Mesenchymal stem cell (in vitro differentiated cells and primary cell): ENCODE measurements around the gene VWCE.
A peak's percentile ranks its signal among the peaks of the same experiment; 100 is the strongest.

ENCODE experiments used
- DNase-seq: peaks from one replicate; pipeline ENCODE4 v3.0.0-alpha.2; 2013
- H2AFZ ChIP-seq: one replicate; pipeline ENCODE4 v1.6.1; 2013; ENCODE audit warnings: low read depth, mild to moderate bottlenecking, control low read depth, inconsistent platforms, low read length, moderate library complexity
- H2AK5ac ChIP-seq: 2 replicates; pipeline ENCODE4 v1.6.1; 2013; ENCODE audit warnings: low read length, moderate library complexity, mild to moderate bottlenecking, inconsistent platforms; ENCODE audit not compliant: severe bottlenecking
- H2BK120ac ChIP-seq: one replicate; pipeline ENCODE4 v1.6.1; 2013; ENCODE audit warnings: low read depth, mild to moderate bottlenecking, inconsistent platforms, low read length, moderate library complexity
- H2BK12ac ChIP-seq, 2 experiments: one replicate each; pipeline ENCODE4 v1.6.1; 2013; ENCODE audit warnings: inconsistent platforms in 2 of 2, low read length in 2 of 2, mild to moderate bottlenecking in 2 of 2, moderate library complexity in 2 of 2, control low read depth in 1 of 2
- H2BK15ac ChIP-seq: one replicate; pipeline ENCODE4 v1.6.1; 2013; ENCODE audit warnings: mild to moderate bottlenecking, low read depth, inconsistent platforms; ENCODE audit not compliant: poor library complexity, severe bottlenecking
- H2BK5ac ChIP-seq: 2 replicates; pipeline ENCODE4 v1.6.1; 2013; ENCODE audit warnings: low read depth, mild to moderate bottlenecking, low read length, control low read depth, inconsistent platforms; ENCODE audit not compliant: poor library complexity, severe bottlenecking
- H3K14ac ChIP-seq, 2 experiments: one replicate each; pipeline ENCODE4 v1.6.1; 2013; ENCODE audit warnings: inconsistent platforms in 2 of 2, low read length in 2 of 2, control low read depth in 1 of 2, mild to moderate bottlenecking in 1 of 2, moderate library complexity in 1 of 2
- H3K18ac ChIP-seq, 2 experiments: one replicate each; pipeline ENCODE4 v1.6.1; 2013; ENCODE audit warnings: inconsistent platforms in 2 of 2, low read length in 2 of 2, control low read depth in 1 of 2, low read depth in 1 of 2, mild to moderate bottlenecking in 1 of 2
- H3K23ac ChIP-seq, 2 experiments: one replicate each; pipeline ENCODE4 v1.6.1; 2013; ENCODE audit warnings: inconsistent platforms in 2 of 2, low read length in 2 of 2, mild to moderate bottlenecking in 2 of 2, moderate library complexity in 2 of 2, control low read depth in 1 of 2
- H3K27ac ChIP-seq: 2 replicates; pipeline ENCODE4 v1.5.1; 2013; ENCODE audit warnings: mild to moderate bottlenecking, moderate library complexity, low read length, control low read depth, inconsistent platforms; ENCODE audit not compliant: poor library complexity, severe bottlenecking
- H3K27me3 ChIP-seq, 2 experiments: 2 replicates each; pipeline versions ENCODE4 v1.6.1 to v1.7.0; 2013; ENCODE audit warnings: low read length in 2 of 2, mild to moderate bottlenecking in 2 of 2, moderate library complexity in 2 of 2, control low read depth in 1 of 2, inconsistent platforms in 1 of 2; ENCODE audit not compliant: control insufficient read depth in 1 of 2, insufficient read depth in 1 of 2
- H3K36me3 ChIP-seq, 2 experiments: 2 replicates each; pipeline versions ENCODE4 v1.6.1 to v1.7.0; 2013; ENCODE audit warnings: low read length in 2 of 2, control low read depth in 1 of 2, inconsistent platforms in 1 of 2, low read depth in 1 of 2, mild to moderate bottlenecking in 1 of 2; ENCODE audit not compliant: insufficient read depth in 2 of 2, control insufficient read depth in 1 of 2
- H3K4ac ChIP-seq, 2 experiments: one replicate each; pipeline ENCODE4 v1.6.1; 2013; ENCODE audit warnings: inconsistent platforms in 2 of 2, low read length in 2 of 2, mild to moderate bottlenecking in 2 of 2, moderate library complexity in 2 of 2, control low read depth in 1 of 2, low read depth in 1 of 2
- H3K4me1 ChIP-seq: 2 replicates; pipeline ENCODE4 v1.6.1; 2013; ENCODE audit warnings: low read depth, low read length, control low read depth; ENCODE audit not compliant: control insufficient read depth, insufficient read depth
- H3K4me2 ChIP-seq: 2 replicates; pipeline ENCODE4 v1.6.1; 2013; ENCODE audit warnings: low read length, mild to moderate bottlenecking, inconsistent platforms; ENCODE audit not compliant: poor library complexity, severe bottlenecking
- H3K4me3 ChIP-seq, 2 experiments: 2 replicates each; pipeline versions ENCODE4 v1.5.1 to v1.7.0; 2013; ENCODE audit warnings: low read length in 2 of 2, mild to moderate bottlenecking in 2 of 2, control low read depth in 1 of 2, low read depth in 1 of 2; ENCODE audit not compliant: insufficient read depth in 1 of 2
- H3K79me1 ChIP-seq: replicated peaks from 2 replicates; pipeline ENCODE4 v1.6.1; 2013; ENCODE audit warnings: mild to moderate bottlenecking, control low read depth, low read length, inconsistent platforms; ENCODE audit not compliant: poor library complexity, severe bottlenecking
- H3K9ac ChIP-seq: 2 replicates; pipeline ENCODE4 v1.7.0; 2013; ENCODE audit warnings: mild to moderate bottlenecking, low read length, moderate library complexity
- H3K9me3 ChIP-seq: 2 replicates; pipeline ENCODE4 v1.7.0; 2013; ENCODE audit warnings: mild to moderate bottlenecking, low read length; ENCODE audit not compliant: control insufficient read depth
- H4K8ac ChIP-seq: one replicate; pipeline ENCODE4 v1.6.1; 2013; ENCODE audit warnings: inconsistent platforms, mild to moderate bottlenecking, low read length, moderate library complexity
- H4K91ac ChIP-seq: one replicate; pipeline ENCODE4 v1.6.1; 2013; ENCODE audit warnings: mild to moderate bottlenecking, low read length, inconsistent platforms
- WGBS: methylation state at CpG from one replicate; pipeline ENCODE4 v1.1.7; 2013; ENCODE audit warnings: mixed read lengths; 5-methylcytosine and 5-hydroxymethylcytosine counted together

VWCE gene

GRCh38 chr11:61277186-61278000 lies 17.7 kb downstream of the VWCE start:
- H3K4me2 ChIP-seq, result no peak overlapping the region
- H2BK12ac ChIP-seq, result no peak overlapping the region
- H3K27me3 ChIP-seq, result no peaks in the 10 kb centered on the region
- no peak overlapping the region for H4K8ac ChIP-seq
- no peaks in the 10 kb centered on the region for H3K9me3 ChIP-seq
- peaks cover 45 to 82% of the 10 kb centered on the region in 2 experiments for H3K36me3 ChIP-seq
- no peak overlapping the region for H4K91ac ChIP-seq
- H3K4ac ChIP-seq, result no peak overlapping the region
- H2BK5ac ChIP-seq, result no peak overlapping the region
- no peak for DNase-seq
- no peak overlapping the region for H2AK5ac ChIP-seq
- no peak overlapping the region for H3K9ac ChIP-seq
- no peak overlapping the region for H2AFZ ChIP-seq
- H3K14ac ChIP-seq, result no peak overlapping the region
- peaks cover 9% of the 10 kb centered on the region for H3K4me1 ChIP-seq
- no peak overlapping the region for H3K18ac ChIP-seq
- H3K27ac ChIP-seq, result no peak overlapping the region
- no peak overlapping the region for H2BK120ac ChIP-seq
- no peak overlapping the region for H2BK15ac ChIP-seq
- no peak overlapping the region for H3K4me3 ChIP-seq
- no peak overlapping the region for H3K23ac ChIP-seq
- no peaks in the 10 kb centered on the region for H3K79me1 ChIP-seq
- WGBS, result 91% methylated on average over 12 of the region's 14 CpGs

DNA sequence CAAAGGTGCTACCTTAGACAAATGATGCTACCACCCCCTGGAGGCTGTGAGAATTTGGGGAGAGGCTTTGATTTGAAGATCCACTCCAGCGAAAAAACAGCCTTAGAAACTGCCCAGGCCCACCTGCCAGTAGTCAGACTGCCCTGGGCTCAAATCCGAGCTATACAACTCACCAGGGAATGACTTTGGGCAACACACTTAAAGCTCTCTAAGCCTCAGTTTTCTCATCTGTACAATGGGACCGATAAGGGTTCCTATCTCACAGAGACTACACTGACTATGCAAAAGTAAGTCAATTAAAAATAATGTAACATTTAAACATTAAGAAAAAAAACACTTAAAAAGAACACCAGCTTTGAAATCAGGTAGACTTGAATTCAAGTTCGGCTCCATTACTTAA lies 19.9 kb downstream of the VWCE start:
- Histone ChIP-seq H2BK15ac (no peak overlapping the region), H2BK12ac (no peak overlapping the region), H2BK120ac (no peak overlapping the region), H3K4me2 (no peak overlapping the region), H3K9ac (no peak overlapping the region), H3K14ac (no peak overlapping the region), H3K27me3 (no peaks in the 10 kb centered on the region), H3K27ac (no peak overlapping the region), H3K23ac (no peak overlapping the region), H3K4ac (no peak overlapping the region), H3K4me1 (peaks cover 5% of the 10 kb centered on the region), H3K9me3 (no peaks in the 10 kb centered on the region), H2AK5ac (no peak overlapping the region), H4K91ac (no peak overlapping the region), H4K8ac (no peak overlapping the region), H2BK5ac (no peak overlapping the region), H3K36me3 (peaks cover 36 to 75% of the 10 kb centered on the region in 2 experiments), H3K4me3 (no peak overlapping the region), H3K79me1 (no peaks in the 10 kb centered on the region), H3K18ac (no peak overlapping the region), H2AFZ (no peak overlapping the region)
- DNase-seq, result no peak
- 79% methylated on average over 3 of the region's 4 CpGs for WGBS

GRCh38 chr11:61274084-61274483 lies 21.0 kb downstream of the VWCE start:
- WGBS, result 98% methylated on average over 4 of the region's 4 CpGs
- H3K4me3 ChIP-seq, result no peak overlapping the region
- no peaks in the 10 kb centered on the region for H3K9me3 ChIP-seq
- no peak overlapping the region for H3K27ac ChIP-seq
- no peak overlapping the region for H3K9ac ChIP-seq
- peaks cover 37 to 68% of the 10 kb centered on the region in 2 experiments for H3K36me3 ChIP-seq
- peaks cover 5% of the 10 kb centered on the region for H3K4me1 ChIP-seq
- H3K18ac ChIP-seq, result no peak overlapping the region
- DNase-seq, result no peak
- no peak overlapping the region for H3K14ac ChIP-seq
- H2BK12ac ChIP-seq, result no peak overlapping the region
- no peak overlapping the region for H2AK5ac ChIP-seq
- no peaks in the 10 kb centered on the region for H3K27me3 ChIP-seq
- H2BK15ac ChIP-seq, result no peak overlapping the region
- no peak overlapping the region for H4K91ac ChIP-seq
- no peak overlapping the region for H3K4ac ChIP-seq
- no peak overlapping the region for H3K23ac ChIP-seq
- H2BK5ac ChIP-seq, result no peak overlapping the region
- H2AFZ ChIP-seq, result no peak overlapping the region
- no peak overlapping the region for H2BK120ac ChIP-seq
- no peaks in the 10 kb centered on the region for H3K79me1 ChIP-seq
- no peak overlapping the region for H3K4me2 ChIP-seq
- H4K8ac ChIP-seq, result no peak overlapping the region

GRCh38 chr11:61273178-61274078 lies 21.7 kb downstream of the VWCE start:
- H3K79me1 ChIP-seq, result no peaks in the 10 kb centered on the region
- H3K27ac ChIP-seq, result no peak overlapping the region
- no peak overlapping the region for H3K14ac ChIP-seq
- no peaks in the 10 kb centered on the region for H3K27me3 ChIP-seq
- H3K4ac ChIP-seq, result no peak overlapping the region
- peak overlapping the region; percentile 20 for H3K9ac ChIP-seq
- no peaks in the 10 kb centered on the region for H3K9me3 ChIP-seq
- no peak overlapping the region for H2BK15ac ChIP-seq
- H2AK5ac ChIP-seq, result no peak overlapping the region
- H2BK120ac ChIP-seq, result no peak overlapping the region
- peaks cover 43 to 70% of the 10 kb centered on the region in 2 experiments for H3K36me3 ChIP-seq
- DNase-seq, result no peak
- WGBS, result 93% methylated on average over 15 of the region's 16 CpGs
- H2AFZ ChIP-seq, result no peak overlapping the region
- peaks cover 5% of the 10 kb centered on the region for H3K4me1 ChIP-seq
- H3K4me3 ChIP-seq, result no peak overlapping the region
- no peak overlapping the region for H3K4me2 ChIP-seq
- no peak overlapping the region for H3K18ac ChIP-seq
- H3K23ac ChIP-seq, result no peak overlapping the region
- H2BK12ac ChIP-seq, result no peak overlapping the region
- no peak overlapping the region for H4K91ac ChIP-seq
- no peak overlapping the region for H4K8ac ChIP-seq
- H2BK5ac ChIP-seq, result no peak overlapping the region
